Measurements from ENCODE around the gene IL3RA. TPM values are rescaled to one million over a fixed set of nuclear protein-coding genes. Genes with fewer than 3 reads are reported as not detected.
A peak's percentile ranks its signal among the peaks of the same experiment; 100 is the strongest.

Gene IL3RA
- total and polyA plus RNA-seq, 2 of the 8 experiments (the other 6 are each of a cell fraction or from before 2014, with no cell fraction given): 0.11 TPM; not detected in 1

- Histone ChIP-seq H3K18ac (ENCODE audit: extremely low read depth, low read length) (no peak overlapping the region), H3K36me3 (ENCODE audit: control insufficient read depth in 2 of 4, insufficient read depth in 4 of 4, low read length in 3 of 4) (peaks cover 56 to 69% (median 64%) of the 10 kb centered on the region in 4 experiments), H3K56ac (replicated peaks; ENCODE audit: insufficient read length, low read depth, low read length) (no peak overlapping the region), H4K20me1 (replicated peaks in 1 of 2; ENCODE audit: control insufficient read depth in 1 of 2, insufficient read depth in 2 of 2, low read length in 2 of 2) (peaks cover 34 to 47% of the 10 kb centered on the region in 2 experiments), H3K9ac (replicated peaks in 1 of 4; ENCODE audit: extremely low read depth in 1 of 4, low read depth in 3 of 4, low read length in 3 of 4) (no peak overlapping the region), H2AFZ (ENCODE audit: low read length) (no peak overlapping the region), H2BK20ac (ENCODE audit: low read length) (no peak overlapping the region), H3K23ac (ENCODE audit: insufficient read length) (no peak overlapping the region), H3K4me3 (ENCODE audit: extremely low read depth in 1 of 4, insufficient read depth in 2 of 4, low read depth in 3 of 4, low read length in 4 of 4) (no peak overlapping the region), H2BK120ac (replicated peaks; ENCODE audit: low read depth, low read length) (no peak overlapping the region), H3K27me3 (replicated peaks in 1 of 4; ENCODE audit: control insufficient read depth in 3 of 4, extremely low read depth in 1 of 4, insufficient read depth in 3 of 4, low read length in 3 of 4) (no peaks in the 10 kb centered on the region), H3K79me2 (ENCODE audit: control insufficient read depth in 1 of 2, insufficient read depth in 2 of 2, low read length in 2 of 2) (peaks cover 23 to 59% of the 10 kb centered on the region in 2 experiments), H4K91ac (replicated peaks; ENCODE audit: insufficient read length, low read length) (no peak overlapping the region), H3K4me1 (replicated peaks in 1 of 4; ENCODE audit: control insufficient read depth in 3 of 4, insufficient read depth in 4 of 4, low read length in 3 of 4) (peaks cover 0 to 3% (median 0%) of the 10 kb centered on the region in 4 experiments; a peak in 3 of 7 replicates), H3K9me3 (ENCODE audit: insufficient read depth in 2 of 2, low read depth in 1 of 2, low read length in 1 of 2) (no peaks in the 10 kb centered on the region), H3K79me1 (ENCODE audit: low read depth, low read length) (peaks cover 4% of the 10 kb centered on the region; the same call in 1 of the 2 replicates), H2BK12ac (ENCODE audit: low read depth, low read length) (peak overlapping the region; percentile 17; the same call in 1 of the 2 replicates), H3K27ac (ENCODE audit: low read depth, low read length) (no peak overlapping the region), H3K14ac (ENCODE audit: insufficient read length) (no peak overlapping the region), H2AK5ac (ENCODE audit: low read depth, low read length) (no peak overlapping the region), H3K4ac (replicated peaks; ENCODE audit: insufficient read length, low read depth, low read length) (no peak overlapping the region), H3K23me2 (ENCODE audit: low read depth, low read length) (peaks cover 6% of the 10 kb centered on the region; the same call in 1 of the 2 replicates), H2BK15ac (ENCODE audit: low read length) (no peak overlapping the region), H4K5ac (ENCODE audit: insufficient read length, low read depth, low read length) (no peak overlapping the region), H4K8ac (ENCODE audit: extremely low read depth, insufficient read depth, low read length) (no peak overlapping the region; the same call in 1 of the 2 replicates), H3K4me2 (ENCODE audit: insufficient read depth in 1 of 2, low read depth in 2 of 2, low read length in 2 of 2) (peak overlapping the region; percentile 37 to 86; a peak in 2 of 4 replicates), H2BK5ac (ENCODE audit: low read depth, low read length) (no peak overlapping the region)
- WGBS, 2 experiments (ENCODE audit: extremely low coverage in 1 of 2, insufficient coverage in 1 of 2, insufficient read length in 1 of 2, insufficient replicate concordance in 2 of 2, low coverage in 1 of 2, low lambda C conversion rate in 2 of 2, missing lambda C conversion rate in 1 of 2): 93% methylated on average over 50 of the region's 51 CpGs; no CpG with 5 or more reads in 1 of the 2 experiments
- ChIA-PET CTCF (ENCODE audit: partially characterized antibody) (no interaction called here), POLR2A (ENCODE audit: partially characterized antibody) (no interaction called here)
- FAIRE-seq: no peak
- DNase-seq (ENCODE audit: low read depth in 1 of 2, low spot score in 2 of 2): no peak
- TF ChIP-seq POLR2A (IDR thresholded peaks at IDR 0.05; ENCODE audit: control extremely low read depth in 1 of 2, low read depth in 2 of 2, low read length in 2 of 2) (peak in 1 of 2 experiments; percentile 41; a peak in 1 of 3 replicates), POLR2AphosphoS5 (IDR thresholded peaks at IDR 0.05; ENCODE audit: low read depth, low read length) (peak; percentile 70; the same call in 1 of the 2 replicates)
These were observed 52.8 kb downstream of the IL3RA start for GRCh38 chrX:1389181-1389992.

All from H1 (cell line).